Measurements from ENCODE around the gene CRYBG1.

CRYBG1 gene

GRCh38 chr6:106360410-106360988, at the start of gene CRYBG1:
Gene CRYBG1, plus strand, starts transcription at chr6:106360717. Its CDS starts 192 bp downstream, at chr6:106360909.
- H3K27me3 Mint-ChIP-seq (ENCODE audit: low read depth): peaks cover 69% of the 10 kb centered on the region
- peak within 1 kb of the TSS; percentile 82 to 86 (median 85) for H3K4me3 Mint-ChIP-seq
- H3K4me1 Mint-ChIP-seq: peaks cover 4% of the 10 kb centered on the region
- no peak within 1 kb of the TSS for H3K27ac Mint-ChIP-seq
- H3K9me3 Mint-ChIP-seq: no peaks in the 10 kb centered on the region
- H3K36me3 Mint-ChIP-seq (ENCODE audit: low read depth): no peaks in the 10 kb centered on the region
- TF ChIP-seq CTCF (IDR thresholded peaks at IDR 0.05; ENCODE audit: unreplicated experiment in 3 of 3): peak; percentile 95 to 98 (median 96)

- no peaks in the 10 kb centered on the region for H3K9me3 Mint-ChIP-seq
- H3K27ac Mint-ChIP-seq: no peak overlapping the region
- H3K27me3 Mint-ChIP-seq (ENCODE audit: low read depth): no peaks in the 10 kb centered on the region
- peaks cover 4% of the 10 kb centered on the region for H3K4me1 Mint-ChIP-seq
- H3K36me3 Mint-ChIP-seq (ENCODE audit: low read depth): peaks cover 40% of the 10 kb centered on the region
- no peak for TF ChIP-seq CTCF (IDR thresholded peaks at IDR 0.05; ENCODE audit: unreplicated experiment in 3 of 3)
- H3K4me3 Mint-ChIP-seq: no peak overlapping the region
Observed at GRCh38 chr6:106315765-106316374, 44.6 kb upstream of the CRYBG1 start.

GRCh38 chr6:106316375-106316766, 44.1 kb upstream of the CRYBG1 start:
- no peak for TF ChIP-seq CTCF (IDR thresholded peaks at IDR 0.05; ENCODE audit: unreplicated experiment in 3 of 3)
- Mint-ChIP-seq H3K9me3 (no peaks in the 10 kb centered on the region), H3K36me3 (ENCODE audit: low read depth) (peaks cover 35% of the 10 kb centered on the region), H3K4me3 (no peak overlapping the region), H3K4me1 (peaks cover 2% of the 10 kb centered on the region), H3K27me3 (ENCODE audit: low read depth) (no peaks in the 10 kb centered on the region), H3K27ac (no peak overlapping the region)

- peaks cover 24% of the 10 kb centered on the region for H3K36me3 Mint-ChIP-seq (ENCODE audit: low read depth)
- H3K9me3 Mint-ChIP-seq: no peaks in the 10 kb centered on the region
- no peak overlapping the region for H3K4me3 Mint-ChIP-seq
- no peaks in the 10 kb centered on the region for H3K27me3 Mint-ChIP-seq (ENCODE audit: low read depth)
- no peak overlapping the region for H3K27ac Mint-ChIP-seq
- no peaks in the 10 kb centered on the region for H3K4me1 Mint-ChIP-seq
- TF ChIP-seq CTCF (IDR thresholded peaks at IDR 0.05; ENCODE audit: unreplicated experiment in 3 of 3): no peak
Observed at GRCh38 chr6:106318061-106318460, 42.5 kb upstream of the CRYBG1 start.

- Mint-ChIP-seq H3K4me3 (no peak overlapping the region), H3K9me3 (no peaks in the 10 kb centered on the region), H3K4me1 (peaks cover 6% of the 10 kb centered on the region), H3K27ac (no peak overlapping the region), H3K27me3 (ENCODE audit: low read depth) (no peaks in the 10 kb centered on the region), H3K36me3 (ENCODE audit: low read depth) (peaks cover 17% of the 10 kb centered on the region)
- TF ChIP-seq CTCF (IDR thresholded peaks at IDR 0.05; ENCODE audit: unreplicated experiment in 3 of 3): no peak
Observed at GRCh38 chr6:106318851-106319250, 41.7 kb upstream of the CRYBG1 start.

- Mint-ChIP-seq H3K27me3 (ENCODE audit: low read depth) (no peaks in the 10 kb centered on the region), H3K36me3 (ENCODE audit: low read depth) (peaks cover 3% of the 10 kb centered on the region), H3K27ac (no peak overlapping the region), H3K4me3 (no peak overlapping the region), H3K4me1 (peaks cover 24% of the 10 kb centered on the region), H3K9me3 (no peaks in the 10 kb centered on the region)
- no peak for TF ChIP-seq CTCF (IDR thresholded peaks at IDR 0.05; ENCODE audit: unreplicated experiment in 3 of 3)
Observed at GRCh38 chr6:106321940-106322339, 38.6 kb upstream of the CRYBG1 start.

Measured in nephron (organoid).